Osteocyte (in vitro differentiated cells): Measurements from ENCODE around the gene GMDS. TPM values are rescaled to one million over a fixed set of nuclear protein-coding genes. Genes with fewer than 3 reads are reported as not detected.

Experiments used
- DNase-seq: peaks from one replicate; pipeline ENCODE4 v3.0.0; 2021; ENCODE audit warnings: mixed read lengths; ENCODE audit not compliant: unreplicated experiment; ENCODE audit errors: extremely low spot score
- H3K27ac Mint-ChIP-seq: one replicate; pipeline ENCODE4 v1.8.0; 2021; ENCODE audit warnings: mild to moderate bottlenecking, mixed read lengths; ENCODE audit not compliant: unreplicated experiment
- H3K27me3 Mint-ChIP-seq: one replicate; pipeline ENCODE4 v1.8.0; 2021; ENCODE audit warnings: mixed read lengths; ENCODE audit not compliant: unreplicated experiment
- H3K36me3 Mint-ChIP-seq: one replicate; pipeline ENCODE4 v1.8.0; 2021; ENCODE audit warnings: mixed read lengths; ENCODE audit not compliant: unreplicated experiment
- H3K4me1 Mint-ChIP-seq: one replicate; pipeline ENCODE4 v1.8.0; 2021; ENCODE audit warnings: mixed read lengths; ENCODE audit not compliant: unreplicated experiment
- H3K4me3 Mint-ChIP-seq: one replicate; pipeline ENCODE4 v1.8.0; 2021; ENCODE audit warnings: mild to moderate bottlenecking, moderate library complexity, mixed read lengths; ENCODE audit not compliant: unreplicated experiment
- H3K9me3 Mint-ChIP-seq: one replicate; pipeline ENCODE4 v1.8.0; 2021; ENCODE audit warnings: mixed read lengths; ENCODE audit not compliant: unreplicated experiment
- total RNA-seq: library from RNA; stranded (reverse); gene quantifications from 2 replicates; pipeline ENCODE4 v1.2.1, GENCODE V29; 2021
- TF ChIP-seq, protein P1 (sequence below): fragments of 200-600 bp; sonication (generic); IDR thresholded peaks from 2 replicates; pipeline ENCODE4 v1.5.0; 2021; ENCODE audit warnings: antibody characterized with exemption, mild to moderate bottlenecking, moderate library complexity

Gene GMDS
- total RNA-seq, 1 donor from 2014 or later, result 30.7 TPM

DNA sequence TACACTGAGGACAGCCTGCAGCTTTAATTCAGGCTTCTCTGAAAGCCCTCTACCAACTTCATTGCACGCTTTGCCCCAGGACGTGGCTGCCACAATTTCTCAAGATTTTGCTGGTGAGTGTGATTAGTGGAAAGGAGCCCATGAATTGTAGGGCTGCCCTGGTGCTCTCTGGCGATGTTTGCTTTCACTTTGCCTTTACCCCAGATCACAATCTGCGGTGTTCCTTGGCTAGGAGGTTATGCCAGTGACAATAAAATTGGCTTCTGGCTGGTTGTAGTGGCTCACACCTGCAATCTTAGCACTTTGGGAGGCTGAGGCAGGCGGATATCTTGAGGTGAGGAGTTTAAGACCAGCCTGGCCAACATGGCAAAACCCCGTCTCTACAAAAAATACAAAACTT, 496.4 kb downstream of the GMDS start:
- Mint-ChIP-seq H3K27me3 (no peaks in the 10 kb centered on the region), H3K4me1 (peaks cover 15% of the 10 kb centered on the region)

DNA sequence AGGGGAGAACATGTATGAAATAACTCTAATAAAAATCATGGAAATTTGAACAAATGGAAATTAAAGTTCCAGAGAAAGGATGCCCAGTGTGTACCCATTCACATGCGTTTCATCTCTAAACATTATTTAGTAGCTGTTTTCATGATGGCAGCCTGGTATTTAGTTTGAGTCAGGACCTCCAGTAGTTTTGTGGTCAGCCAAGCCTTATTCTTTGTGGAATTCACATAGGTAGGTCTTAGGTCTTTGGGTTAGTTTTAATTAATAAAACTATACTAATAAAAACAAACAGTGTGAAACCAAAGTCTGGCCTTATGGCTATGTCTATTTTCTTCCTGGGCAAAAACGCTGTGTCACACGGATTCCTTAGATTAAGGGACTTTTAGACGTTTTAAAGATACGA, 497.9 kb downstream of the GMDS start:
- no peaks in the 10 kb centered on the region for H3K27me3 Mint-ChIP-seq
- peaks cover 7% of the 10 kb centered on the region for H3K9me3 Mint-ChIP-seq
- H3K27ac Mint-ChIP-seq, result no peak overlapping the region
- peaks cover 6% of the 10 kb centered on the region for H3K36me3 Mint-ChIP-seq
- TF ChIP-seq, protein P1, sequence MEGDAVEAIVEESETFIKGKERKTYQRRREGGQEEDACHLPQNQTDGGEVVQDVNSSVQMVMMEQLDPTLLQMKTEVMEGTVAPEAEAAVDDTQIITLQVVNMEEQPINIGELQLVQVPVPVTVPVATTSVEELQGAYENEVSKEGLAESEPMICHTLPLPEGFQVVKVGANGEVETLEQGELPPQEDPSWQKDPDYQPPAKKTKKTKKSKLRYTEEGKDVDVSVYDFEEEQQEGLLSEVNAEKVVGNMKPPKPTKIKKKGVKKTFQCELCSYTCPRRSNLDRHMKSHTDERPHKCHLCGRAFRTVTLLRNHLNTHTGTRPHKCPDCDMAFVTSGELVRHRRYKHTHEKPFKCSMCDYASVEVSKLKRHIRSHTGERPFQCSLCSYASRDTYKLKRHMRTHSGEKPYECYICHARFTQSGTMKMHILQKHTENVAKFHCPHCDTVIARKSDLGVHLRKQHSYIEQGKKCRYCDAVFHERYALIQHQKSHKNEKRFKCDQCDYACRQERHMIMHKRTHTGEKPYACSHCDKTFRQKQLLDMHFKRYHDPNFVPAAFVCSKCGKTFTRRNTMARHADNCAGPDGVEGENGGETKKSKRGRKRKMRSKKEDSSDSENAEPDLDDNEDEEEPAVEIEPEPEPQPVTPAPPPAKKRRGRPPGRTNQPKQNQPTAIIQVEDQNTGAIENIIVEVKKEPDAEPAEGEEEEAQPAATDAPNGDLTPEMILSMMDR, result no peak
- H3K4me3 Mint-ChIP-seq, result no peak overlapping the region
- no peak for DNase-seq
- H3K4me1 Mint-ChIP-seq, result peaks cover 15% of the 10 kb centered on the region

More for the DNA sequence above, 496.4 kb downstream of the GMDS start:
- TF ChIP-seq, protein P1, result no peak
- no peak overlapping the region for H3K27ac Mint-ChIP-seq
- no peak for DNase-seq
- no peak overlapping the region for H3K4me3 Mint-ChIP-seq
- peaks cover 16% of the 10 kb centered on the region for H3K36me3 Mint-ChIP-seq
- H3K9me3 Mint-ChIP-seq, result peaks cover 19% of the 10 kb centered on the region

DNA sequence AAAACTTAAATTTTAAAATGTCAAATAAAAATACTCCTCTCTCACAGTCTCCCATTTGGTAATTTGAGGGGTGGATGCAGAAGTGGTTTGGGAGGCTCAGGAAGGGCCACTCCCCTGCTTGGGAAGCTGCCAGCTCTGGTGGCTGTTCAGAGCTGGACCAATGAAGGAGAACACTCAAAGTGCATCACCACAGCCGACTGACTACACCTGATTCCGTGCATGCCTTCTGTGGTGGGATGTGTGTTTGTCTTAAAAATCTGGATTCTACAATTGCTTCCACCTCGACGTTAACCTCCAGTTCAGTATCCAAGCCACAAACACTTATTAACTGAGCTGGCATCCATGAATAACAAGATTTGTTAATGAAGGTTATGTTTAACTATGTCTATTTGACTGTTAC, 498.4 kb downstream of the GMDS start:
- Mint-ChIP-seq H3K36me3 (peaks cover 2% of the 10 kb centered on the region), H3K27ac (no peak overlapping the region), H3K4me3 (no peak overlapping the region), H3K4me1 (peaks cover 15% of the 10 kb centered on the region), H3K9me3 (peaks cover 2% of the 10 kb centered on the region), H3K27me3 (no peaks in the 10 kb centered on the region)
- no peak for DNase-seq
- TF ChIP-seq, protein P1, result no peak

DNA sequence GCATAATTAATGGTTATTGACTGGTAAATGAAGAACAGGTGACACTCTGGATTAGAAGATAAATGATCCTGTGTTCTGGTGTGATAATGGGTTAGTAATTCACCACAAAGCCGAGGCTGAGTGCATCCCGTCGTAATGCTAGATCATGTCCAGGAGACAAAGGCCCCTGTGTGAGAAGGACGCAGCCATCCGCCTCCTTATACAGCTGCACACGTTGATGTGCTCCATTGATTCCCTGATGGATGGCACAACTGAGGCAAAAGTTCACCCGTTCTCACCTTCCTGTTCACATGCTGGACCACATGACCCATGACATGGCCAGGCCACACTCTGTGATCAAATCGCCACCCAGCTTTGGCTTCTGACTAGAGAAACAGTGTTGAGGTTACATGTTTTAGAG, 499.6 kb downstream of the GMDS start:
- TF ChIP-seq, protein P1, result no peak
- no peak for DNase-seq
- Mint-ChIP-seq H3K4me3 (no peak overlapping the region), H3K27ac (peak overlapping the region; percentile 52), H3K36me3 (no peaks in the 10 kb centered on the region), H3K4me1 (peaks cover 15% of the 10 kb centered on the region), H3K9me3 (no peaks in the 10 kb centered on the region), H3K27me3 (no peaks in the 10 kb centered on the region)

DNA sequence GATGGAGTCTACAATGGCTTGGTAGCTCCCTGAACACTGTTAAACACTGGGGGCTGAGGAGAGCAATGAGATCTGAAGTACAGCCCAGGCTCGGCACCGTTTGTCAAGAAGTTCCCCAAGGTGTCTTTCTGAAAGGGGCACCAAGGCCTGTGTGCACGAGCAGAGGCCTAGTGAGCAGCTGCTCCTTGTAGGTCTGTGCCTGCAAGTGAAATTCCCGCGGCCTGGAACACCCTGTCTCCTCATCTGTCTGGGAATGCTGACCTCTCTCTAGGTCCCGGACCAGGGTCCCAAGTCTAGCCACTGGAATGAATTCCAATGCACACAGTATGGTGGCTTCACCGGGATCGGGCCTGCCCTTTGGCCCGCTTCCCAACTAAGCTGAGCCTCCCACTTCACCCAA, 500.9 kb downstream of the GMDS start:
- DNase-seq, result no peak
- Mint-ChIP-seq H3K4me1 (peaks cover 15% of the 10 kb centered on the region), H3K4me3 (no peak overlapping the region), H3K27ac (no peak overlapping the region), H3K27me3 (no peaks in the 10 kb centered on the region), H3K36me3 (no peaks in the 10 kb centered on the region), H3K9me3 (no peaks in the 10 kb centered on the region)
- TF ChIP-seq, protein P1, result no peak
